ENCODE results near the gene NINL.
A peak's percentile ranks its signal among the peaks of the same experiment; 100 is the strongest.
"Not testable (repeated sequence)": the region's sequence is repeated elsewhere in the genome, so short reads cannot be mapped to it uniquely, and the experiment has no call there.

The NINL gene

GRCh38 chr20:25532015-25532751 is 53.1 kb downstream of the NINL start:
- no peak for DNase-seq

GRCh38 chr20:25529295-25529951 is 55.9 kb downstream of the NINL start:
- DNase-seq = no peak

- DNase-seq = no peak
These were observed 57.4 kb downstream of the NINL start for GRCh38 chr20:25527949-25528348.

- no peak for DNase-seq
These were observed 58.9 kb downstream of the NINL start for GRCh38 chr20:25526446-25526845.

- DNase-seq = peak; percentile 98
These were observed 59.5 kb downstream of the NINL start for GRCh38 chr20:25525867-25526266.

GRCh38 chr20:25525295-25525694 is 60.0 kb downstream of the NINL start:
- DNase-seq = peak; percentile 20

GRCh38 chr20:25521382-25521781 is 63.9 kb downstream of the NINL start:
- no peak for DNase-seq

GRCh38 chr20:25517124-25517523 is 68.2 kb downstream of the NINL start:
- no peak for DNase-seq

- DNase-seq = no peak
These were observed 70.5 kb downstream of the NINL start for GRCh38 chr20:25514747-25515340.

- no peak for DNase-seq
These were observed 71.1 kb downstream of the NINL start for GRCh38 chr20:25514195-25514594.

- DNase-seq = no peak
These were observed 72.6 kb downstream of the NINL start for GRCh38 chr20:25512709-25513108.

- DNase-seq = no peak
These were observed 74.1 kb downstream of the NINL start for GRCh38 chr20:25511183-25511582.

GRCh38 chr20:25510721-25511120 is 74.6 kb downstream of the NINL start:
- no peak for DNase-seq

GRCh38 chr20:25510202-25510601 is 75.1 kb downstream of the NINL start:
- no peak for DNase-seq

GRCh38 chr20:25509084-25509483 is 76.2 kb downstream of the NINL start:
- no peak for DNase-seq

- peak; percentile 55 for DNase-seq
These were observed 77.1 kb downstream of the NINL start for GRCh38 chr20:25508083-25508770.

GRCh38 chr20:25507385-25508082 is 77.8 kb downstream of the NINL start:
- DNase-seq = no peak

GRCh38 chr20:25504366-25505135 is 80.8 kb downstream of the NINL start:
- DNase-seq = no peak

- DNase-seq = no peak
These were observed 81.4 kb downstream of the NINL start for GRCh38 chr20:25503936-25504335.

- not testable (repeated sequence) for DNase-seq
These were observed 82.2 kb downstream of the NINL start for GRCh38 chr20:25503051-25503639.

GRCh38 chr20:25500880-25501351 is 84.4 kb downstream of the NINL start:
- DNase-seq = no peak
